HG03354 (cell line): ENCODE results near the gene HINFP.
"Not testable (repeated sequence)": the region's sequence is repeated elsewhere in the genome, so short reads cannot be mapped to it uniquely, and the experiment has no call there.

Experiments used
- ATAC-seq: cut with Tn5 transposase; IDR thresholded peaks from one replicate; pipeline ENCODE4 v1.9.1; 2021; ENCODE audit warnings: mild to moderate bottlenecking; ENCODE audit not compliant: unreplicated experiment, poor library complexity, severe bottlenecking

The HINFP gene

GRCh38 chr11:119095066-119095880 lies 26.1 kb upstream of the HINFP start:
- ATAC-seq, result peak; percentile 81

- no peak for ATAC-seq
These were observed 21.7 kb upstream of the HINFP start for GRCh38 chr11:119099711-119100110.

- ATAC-seq, result no peak
These were observed 21.0 kb upstream of the HINFP start for GRCh38 chr11:119100246-119100970.

- ATAC-seq, result peak; percentile 33
These were observed 20.2 kb upstream of the HINFP start for GRCh38 chr11:119100994-119101758.

GRCh38 chr11:119101759-119102423 lies 19.5 kb upstream of the HINFP start, which contains the start of gene DPAGT1:
DPAGT1 (minus strand) TSS chr11:119101853; CDS start chr11:119101655, 198 bp downstream.
- peak; percentile 82 for ATAC-seq

- ATAC-seq, result not testable (repeated sequence)
These were observed 18.2 kb upstream of the HINFP start for GRCh38 chr11:119103161-119103664.

- ATAC-seq, result no peak
These were observed 17.6 kb upstream of the HINFP start for GRCh38 chr11:119103793-119104192.

- peak; percentile 78 for ATAC-seq
These were observed 14.5 kb upstream of the HINFP start, which contains the start of gene C2CD2L for GRCh38 chr11:119106564-119107537. C2CD2L (plus strand) TSS chr11:119107344; CDS start chr11:119107742, 398 bp downstream.

GRCh38 chr11:119107538-119108145 lies 13.7 kb upstream of the HINFP start:
- ATAC-seq, result peak; percentile 25

GRCh38 chr11:119108146-119108856 lies 13.1 kb upstream of the HINFP start:
- ATAC-seq, result no peak

- no peak for ATAC-seq
These were observed 12.5 kb upstream of the HINFP start for GRCh38 chr11:119108857-119109221.

- ATAC-seq, result no peak
These were observed 11.5 kb upstream of the HINFP start for GRCh38 chr11:119109843-119110242.

GRCh38 chr11:119110439-119110838 lies 10.9 kb upstream of the HINFP start:
- ATAC-seq, result no peak

GRCh38 chr11:119111361-119111925 lies 9.9 kb upstream of the HINFP start:
- no peak for ATAC-seq

- no peak for ATAC-seq
These were observed 8.9 kb upstream of the HINFP start for GRCh38 chr11:119112314-119113020.

GRCh38 chr11:119113716-119114115 lies 7.7 kb upstream of the HINFP start:
- no peak for ATAC-seq
